ENCODE results near the gene CAMK2A.

The CAMK2A gene

DNA sequence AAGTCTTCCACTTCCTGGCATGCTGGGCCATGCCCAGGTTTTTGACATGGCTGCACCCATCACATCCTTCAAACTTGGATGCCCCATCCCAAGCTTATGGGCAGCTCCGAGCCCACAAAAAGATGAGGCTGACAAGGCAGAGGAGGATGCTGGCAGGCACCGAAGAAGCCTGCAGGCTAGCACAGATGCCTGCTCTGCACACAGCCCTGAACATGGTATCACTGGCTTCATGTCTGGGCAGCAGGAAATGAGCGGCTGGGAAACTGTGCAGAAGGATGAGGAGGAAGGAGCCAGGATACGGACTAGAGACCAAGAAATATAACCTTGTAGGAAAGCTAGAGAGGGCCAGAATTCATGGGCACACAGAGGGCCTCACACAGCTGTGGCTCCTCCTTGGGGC lies 14.8 kb downstream of the CAMK2A start:
- DNase-seq: no peak

DNA sequence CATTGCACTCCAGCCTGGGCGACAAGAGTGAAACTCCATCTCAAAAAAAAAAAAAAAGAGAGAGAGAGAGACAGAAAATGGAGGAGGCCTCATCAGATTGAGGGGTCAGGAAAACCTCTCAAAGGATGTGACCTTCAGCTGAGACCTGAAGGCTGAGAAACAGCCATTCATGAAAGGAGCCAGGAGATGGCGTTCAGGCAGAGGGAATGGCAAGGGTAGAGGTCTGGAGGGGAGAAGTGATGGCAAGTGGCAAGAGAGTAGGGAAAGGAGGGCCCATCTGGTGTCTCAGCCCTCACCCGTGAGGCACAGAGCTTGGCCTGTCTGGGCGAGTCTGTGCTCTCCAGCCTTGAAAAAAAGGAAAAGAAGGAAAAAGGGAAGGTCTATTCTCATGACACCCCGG lies 17.0 kb downstream of the CAMK2A start:
- DNase-seq: no peak

DNA sequence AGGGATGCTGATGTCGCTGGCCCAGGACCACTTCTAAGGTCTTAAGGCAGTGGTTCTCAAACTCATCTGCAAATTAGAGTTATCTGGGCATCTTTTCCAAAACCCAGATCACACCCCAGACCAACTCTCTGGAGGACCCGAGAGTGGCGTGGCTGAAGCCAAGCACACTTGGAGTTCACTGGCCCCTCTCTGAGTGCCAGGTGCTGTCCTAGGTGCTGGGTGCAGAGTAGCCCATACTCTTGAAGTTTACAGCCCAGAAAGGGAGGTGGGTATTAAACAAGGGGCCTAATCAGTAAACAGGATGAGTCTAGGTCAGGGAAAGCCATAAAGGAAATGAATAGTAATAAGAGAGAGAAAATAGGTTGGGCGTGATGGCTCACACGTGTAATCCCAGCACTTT lies 17.6 kb downstream of the CAMK2A start:
- DNase-seq: no peak

DNA sequence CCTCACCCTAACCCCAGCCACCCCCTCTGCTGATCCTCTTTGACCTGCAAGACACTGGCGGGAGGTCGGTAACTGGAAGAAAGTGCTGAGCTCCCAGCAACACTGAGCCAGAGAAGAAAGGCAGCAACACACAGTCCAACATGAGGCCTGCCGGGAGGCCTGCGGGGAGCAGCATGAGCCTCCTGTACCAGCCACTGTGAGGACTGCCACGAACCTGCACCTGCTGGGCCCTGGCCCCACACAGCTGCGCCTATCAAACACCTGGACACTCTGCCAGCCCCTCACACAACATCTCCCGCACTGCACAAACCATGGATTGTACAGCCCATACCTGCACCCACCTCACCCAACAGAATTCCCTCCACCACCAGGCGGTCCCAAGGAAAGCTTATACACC lies 18.3 kb downstream of the CAMK2A start:
- DNase-seq: no peak

DNA sequence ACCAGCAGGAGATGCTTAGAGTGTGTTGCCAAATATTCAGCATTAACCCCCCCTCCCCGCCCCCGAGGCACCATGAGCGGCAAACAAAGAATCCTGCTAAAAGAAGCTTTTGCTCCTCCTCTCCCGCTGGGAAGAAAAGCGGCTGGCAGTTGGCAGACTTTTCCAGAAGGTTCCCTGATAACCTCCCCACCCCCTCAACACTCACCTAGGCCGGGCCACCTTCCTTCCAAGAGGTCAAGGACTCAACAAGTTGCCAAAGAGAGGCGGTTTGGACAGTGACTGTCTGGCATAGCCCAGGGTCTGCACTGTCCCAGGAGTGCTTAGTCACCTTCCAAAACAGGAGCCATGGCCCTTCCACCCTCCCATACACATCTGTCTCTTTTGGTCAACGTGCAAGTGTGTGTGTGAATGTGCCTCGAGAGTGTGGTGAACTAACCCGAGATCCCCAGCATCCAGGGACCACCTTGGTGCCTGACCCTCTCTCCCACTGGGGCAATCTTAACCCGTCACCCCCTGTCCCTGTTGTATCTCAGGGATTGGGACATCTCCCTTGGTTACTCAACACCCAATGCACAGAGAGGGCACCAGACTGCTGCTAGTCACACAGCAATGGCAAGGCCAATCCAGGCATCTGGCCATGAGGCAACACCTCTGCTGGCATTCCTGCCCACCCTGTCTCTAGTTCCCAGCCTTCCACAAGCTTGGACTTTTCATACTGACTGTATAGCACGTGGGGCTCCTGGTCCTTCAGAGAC lies 18.9 kb downstream of the CAMK2A start:
- no peak for DNase-seq

DNA sequence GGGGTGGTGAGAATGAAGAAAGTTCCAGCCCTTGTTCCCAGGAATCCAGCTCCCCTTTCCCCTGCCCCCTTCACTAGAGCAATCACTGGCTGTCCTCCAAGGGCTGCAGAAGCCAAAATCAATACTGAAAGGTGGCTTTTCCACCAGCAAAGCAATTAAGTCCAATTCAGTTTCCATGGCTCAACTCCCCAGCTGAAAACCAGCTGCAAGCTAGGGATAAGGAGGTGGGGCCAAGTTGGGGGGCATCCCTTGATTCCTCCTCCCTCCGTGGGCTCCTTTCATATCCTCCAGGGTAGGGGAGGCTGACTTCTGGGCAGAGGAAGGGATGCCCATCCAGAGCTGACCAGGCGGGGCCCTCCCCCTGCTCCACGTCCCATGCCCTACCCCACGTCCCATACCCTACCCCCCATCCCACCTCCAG lies 22.7 kb downstream of the CAMK2A start:
- DNase-seq: no peak

DNA sequence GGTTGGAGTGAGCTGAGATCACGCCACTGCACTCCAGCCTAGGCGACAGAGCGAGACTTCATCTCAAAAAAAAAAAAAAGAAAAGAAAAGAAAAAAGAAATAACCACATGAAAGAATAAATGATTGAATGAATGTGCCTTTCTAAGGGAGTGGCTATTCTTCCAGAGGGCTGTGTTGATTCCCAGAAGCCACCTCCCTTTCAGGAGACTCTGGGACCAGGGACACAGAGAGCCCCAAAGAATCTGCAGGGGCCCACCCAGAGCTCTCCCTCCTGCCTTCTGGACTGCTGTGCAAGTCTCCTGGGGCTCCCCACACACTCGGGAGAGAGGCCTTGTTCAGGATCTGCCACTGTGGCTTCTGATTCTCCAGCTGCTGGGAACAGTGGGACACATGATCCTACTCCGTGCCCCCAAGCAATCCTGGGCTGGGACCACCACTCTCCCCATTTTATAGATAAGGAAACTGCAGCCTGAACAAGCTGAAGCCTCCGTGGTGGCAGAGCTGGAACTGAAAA lies 23.6 kb downstream of the CAMK2A start:
- no peak for DNase-seq

DNA sequence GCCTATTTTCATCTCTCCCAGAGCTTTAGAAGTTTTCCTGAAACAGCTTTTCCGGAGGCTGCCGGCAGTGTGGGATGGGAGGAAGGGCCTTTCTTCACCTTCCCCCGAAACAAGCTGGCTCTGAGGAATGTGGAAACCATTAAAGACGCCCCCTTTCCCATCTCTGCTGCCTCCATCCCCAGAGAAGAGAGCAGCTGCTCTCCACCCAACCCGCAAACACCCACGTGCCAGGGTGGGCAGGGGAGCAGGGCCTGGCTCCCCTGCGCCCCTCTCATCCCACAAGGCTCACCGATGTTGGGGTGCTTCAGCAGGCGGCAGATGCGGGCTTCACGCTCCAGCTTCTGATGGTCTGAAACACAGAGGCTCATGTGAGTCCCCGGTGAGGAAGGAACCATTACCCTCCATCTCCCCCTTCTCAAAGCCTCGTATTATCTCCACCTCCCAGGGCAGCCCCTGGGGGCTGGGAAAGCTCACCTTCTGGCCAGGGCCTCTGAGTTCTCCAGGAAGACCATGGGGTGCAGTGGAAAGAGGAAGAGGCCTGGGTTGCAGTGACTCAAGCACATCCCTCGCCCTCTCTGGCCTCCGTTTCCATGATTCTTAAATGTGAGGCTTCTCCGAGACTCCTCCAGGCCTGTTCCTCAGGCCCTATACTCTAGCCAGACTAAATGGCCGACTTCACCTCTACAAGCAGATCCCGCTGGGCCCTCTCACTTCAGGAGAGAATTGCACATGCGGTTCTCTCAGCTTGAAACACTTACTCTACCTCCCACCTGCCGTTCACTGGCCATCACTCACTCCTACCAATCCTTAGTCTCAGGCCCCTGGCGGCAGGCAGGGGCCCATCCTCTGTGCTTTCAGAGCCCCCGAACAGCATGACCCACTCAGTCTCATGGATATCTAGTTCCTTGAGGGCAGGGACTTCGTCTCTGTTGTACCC lies 24.6 kb downstream of the CAMK2A start:
- no peak for DNase-seq

DNA sequence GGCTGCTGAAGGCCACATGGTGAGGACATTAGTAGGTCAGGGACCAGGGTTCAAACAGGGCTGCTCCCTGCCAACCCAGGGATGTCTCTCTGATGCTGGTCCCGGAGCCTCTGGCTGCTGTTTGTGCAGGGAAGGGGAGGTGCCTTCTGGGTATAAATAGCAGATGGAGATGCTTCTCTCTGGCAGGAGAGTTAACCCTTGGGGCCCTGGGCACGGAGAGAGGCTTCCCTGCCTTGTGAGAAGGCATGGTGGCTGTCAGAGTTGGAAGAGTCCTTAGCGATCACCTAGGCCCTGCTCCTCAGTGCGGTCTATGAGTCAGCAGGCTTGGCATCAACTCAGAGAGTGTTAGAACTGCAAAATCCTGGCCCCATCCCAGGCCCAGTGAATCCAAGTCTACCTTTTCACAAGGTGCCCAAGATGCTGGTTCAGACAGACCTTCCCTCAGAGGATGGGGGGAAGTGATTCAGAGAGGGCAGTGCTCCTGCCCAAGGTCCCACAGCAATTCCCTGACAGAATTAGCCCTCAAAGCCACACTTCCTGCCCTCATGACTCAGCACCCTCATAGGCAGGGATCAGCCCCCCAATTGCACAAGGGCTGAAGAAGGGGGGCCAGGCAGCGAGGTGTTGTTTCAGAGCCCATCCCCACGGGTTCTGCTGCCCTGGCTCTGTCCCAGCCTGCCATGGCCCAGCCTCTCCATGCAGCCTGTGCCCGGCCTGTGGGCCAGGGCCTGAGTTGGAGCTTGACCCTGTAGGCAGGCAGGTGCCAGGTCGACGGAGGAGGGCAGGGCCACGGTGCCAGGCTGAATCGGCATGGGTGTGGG lies 25.6 kb downstream of the CAMK2A start:
- DNase-seq: no peak

DNA sequence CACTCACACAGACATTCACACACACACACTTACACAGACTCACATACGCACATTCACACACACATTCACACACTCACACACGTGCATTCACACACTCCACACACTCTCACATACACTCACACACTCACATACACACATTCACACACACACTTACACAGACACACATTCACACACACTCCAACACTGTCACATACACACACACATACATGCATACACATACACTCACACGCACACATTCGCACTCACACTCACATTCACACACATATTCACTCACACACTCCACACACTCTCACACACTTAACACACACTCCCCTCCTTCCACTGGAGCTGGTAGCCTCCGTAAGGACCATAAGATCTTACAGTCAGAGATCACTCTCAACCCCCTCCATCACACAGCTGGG lies 26.2 kb downstream of the CAMK2A start:
- DNase-seq: no peak

DNA sequence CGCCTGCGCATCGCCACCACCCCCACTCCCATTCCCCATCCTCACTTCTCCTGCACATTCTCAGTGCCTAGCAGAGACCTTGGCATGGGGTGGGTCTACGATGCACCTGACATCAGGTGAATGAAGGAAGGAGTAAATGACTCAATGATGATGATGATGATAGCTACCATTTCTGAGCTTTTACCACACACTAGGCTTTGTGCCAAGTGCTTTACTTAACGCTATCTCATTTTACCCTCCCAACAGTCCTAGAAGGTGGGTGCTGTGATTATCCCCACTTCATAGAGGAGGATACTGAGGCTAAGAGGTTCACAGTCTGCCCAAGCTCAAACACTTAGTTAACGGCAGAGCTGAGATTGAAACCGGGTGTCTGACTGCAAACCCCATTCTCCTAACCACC lies 27.1 kb downstream of the CAMK2A start:
- DNase-seq: no peak

DNA sequence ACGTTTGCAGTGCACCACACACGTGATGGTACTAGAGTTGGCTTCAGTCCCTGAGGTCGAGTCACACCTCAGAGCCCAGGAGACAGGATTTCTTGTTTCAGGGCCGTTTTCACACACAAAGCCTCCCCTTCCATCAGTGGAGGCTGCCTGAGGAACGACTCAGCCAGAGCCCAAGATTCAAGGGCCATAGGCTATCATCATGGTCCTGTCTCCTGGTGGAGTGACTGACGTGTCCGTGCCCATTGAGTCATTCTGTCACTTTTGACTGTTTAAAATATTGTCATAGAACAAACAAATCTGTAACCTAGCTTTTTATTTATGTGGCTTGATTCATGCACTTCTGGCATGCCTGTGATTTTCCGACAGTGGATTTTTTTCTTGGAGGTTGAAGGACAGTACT lies 28.3 kb downstream of the CAMK2A start:
- no peak for DNase-seq

DNA sequence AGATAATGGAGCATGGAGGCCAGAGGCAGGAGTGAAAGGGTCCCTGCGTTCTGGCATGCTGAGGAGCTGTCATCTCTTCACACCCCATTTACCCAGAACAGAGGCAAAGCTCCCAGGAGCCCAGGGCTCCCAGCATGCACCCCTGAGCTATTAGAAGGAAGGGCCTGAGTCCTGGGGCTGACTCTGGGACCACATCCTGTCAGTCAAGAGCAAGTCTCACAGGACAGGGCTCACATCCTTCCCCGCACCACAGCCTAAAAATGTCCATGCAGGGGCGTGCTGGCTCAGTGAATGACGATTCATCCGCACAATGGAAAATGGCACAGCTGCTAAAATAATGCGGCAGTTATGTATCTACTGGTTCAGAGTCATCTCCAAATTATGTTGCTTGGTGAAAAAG lies 31.4 kb downstream of the CAMK2A start:
- DNase-seq: no peak

DNA sequence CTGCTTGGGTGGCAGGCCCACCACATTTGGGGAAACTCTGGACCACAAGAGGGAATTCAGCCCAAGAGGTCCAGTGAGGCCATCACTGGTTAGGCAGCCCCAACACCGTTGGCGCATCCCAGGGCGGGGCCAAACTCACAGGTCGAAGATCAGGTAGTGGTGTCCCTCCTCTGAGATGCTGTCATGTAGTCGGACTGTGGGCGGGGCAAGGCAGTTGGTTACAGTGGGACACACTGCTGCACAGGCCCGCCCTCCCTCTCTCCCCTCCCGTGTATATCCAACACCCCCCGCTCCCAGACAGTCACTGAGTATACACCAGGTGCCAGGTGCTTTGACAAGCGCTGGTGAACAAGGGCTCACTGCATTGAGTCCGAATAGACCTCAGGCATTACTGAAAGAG lies 32.1 kb downstream of the CAMK2A start:
- no peak for DNase-seq

DNA sequence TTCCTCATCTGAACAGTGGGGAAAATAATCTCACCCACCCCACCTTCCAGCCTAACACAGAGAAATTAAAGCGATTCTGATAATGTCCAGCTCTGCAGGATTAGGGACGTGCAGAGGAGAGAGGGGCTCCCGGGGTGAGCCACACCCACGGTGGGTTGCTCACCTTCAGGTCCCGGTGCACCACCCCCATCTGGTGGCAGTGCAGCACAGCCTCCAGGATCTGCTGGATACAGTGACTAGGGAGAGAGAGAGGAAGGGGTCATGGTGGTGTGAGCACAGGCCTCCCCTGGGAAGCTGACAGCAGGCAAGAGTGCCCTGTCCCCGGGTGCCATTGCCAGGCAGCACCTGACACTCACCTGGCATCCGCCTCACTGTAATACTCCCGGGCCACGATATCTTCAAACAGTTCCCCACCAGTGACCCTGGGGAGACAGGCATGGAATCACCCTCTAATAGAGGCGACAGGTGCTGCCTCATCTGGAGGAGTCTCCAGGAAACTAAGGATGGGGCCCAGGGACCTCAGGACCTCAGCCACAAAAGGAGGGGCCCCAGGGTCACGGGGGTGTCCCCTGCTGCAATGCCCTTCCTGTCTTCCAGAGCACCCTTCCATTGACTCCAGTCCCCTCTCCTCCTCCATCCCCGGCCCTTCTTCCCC lies 33.0 kb downstream of the CAMK2A start:
- no peak for DNase-seq

DNA sequence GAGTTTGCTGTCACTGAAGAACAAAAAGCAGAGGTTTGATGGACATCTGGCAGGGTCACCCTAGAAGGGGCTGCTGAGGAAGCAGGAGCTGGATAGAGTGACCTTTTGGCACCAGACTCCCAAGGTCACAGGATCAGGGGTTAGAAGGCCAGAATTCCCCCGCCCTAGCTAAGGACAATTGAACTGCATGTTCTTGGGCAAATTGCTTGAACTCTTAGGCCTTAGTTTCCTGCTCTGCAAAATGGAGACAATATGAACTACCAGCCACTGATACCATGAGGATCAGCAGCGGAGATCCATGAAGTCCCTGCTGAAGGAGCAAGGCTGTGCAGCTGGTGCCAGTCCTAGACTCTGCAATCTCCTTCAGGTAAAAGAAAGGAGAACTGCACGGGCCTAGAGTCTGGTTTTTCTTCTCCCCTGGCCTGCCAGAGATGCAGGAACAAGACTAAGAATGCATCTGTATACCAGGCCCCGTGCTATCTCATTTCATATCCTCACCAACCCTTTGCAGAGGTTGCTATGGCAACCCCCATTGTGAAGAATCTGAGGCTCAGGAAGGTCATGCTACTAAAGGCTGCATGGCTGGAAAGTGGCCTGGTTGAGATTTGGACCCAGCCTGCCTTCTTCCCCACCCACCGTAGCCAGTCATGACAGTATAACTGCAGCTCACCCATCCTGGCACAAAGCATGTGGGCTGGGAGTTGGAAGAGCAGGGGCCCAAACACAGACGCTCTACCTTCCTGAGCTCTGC lies 33.7 kb downstream of the CAMK2A start:
- DNase-seq: no peak

DNA sequence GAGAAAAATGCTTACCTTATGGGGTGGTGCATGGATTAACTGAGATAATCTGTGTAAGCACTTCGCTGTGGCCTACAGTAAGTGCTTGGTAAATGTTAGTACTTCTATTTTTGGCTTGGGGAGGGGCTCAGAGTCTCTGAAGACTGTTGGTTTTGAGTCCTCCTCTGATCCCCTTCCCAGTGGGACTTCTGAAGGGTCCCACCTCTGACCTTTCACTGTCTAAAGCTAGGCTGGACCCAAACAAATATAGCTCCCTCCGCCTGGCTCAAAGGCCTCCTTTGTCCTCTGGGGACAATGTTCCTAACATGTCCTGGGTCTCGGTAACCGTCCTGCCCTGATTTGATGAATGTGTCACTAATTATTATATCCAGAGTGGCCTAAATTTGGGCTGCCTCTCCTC lies 34.8 kb downstream of the CAMK2A start:
- no peak for DNase-seq

DNA sequence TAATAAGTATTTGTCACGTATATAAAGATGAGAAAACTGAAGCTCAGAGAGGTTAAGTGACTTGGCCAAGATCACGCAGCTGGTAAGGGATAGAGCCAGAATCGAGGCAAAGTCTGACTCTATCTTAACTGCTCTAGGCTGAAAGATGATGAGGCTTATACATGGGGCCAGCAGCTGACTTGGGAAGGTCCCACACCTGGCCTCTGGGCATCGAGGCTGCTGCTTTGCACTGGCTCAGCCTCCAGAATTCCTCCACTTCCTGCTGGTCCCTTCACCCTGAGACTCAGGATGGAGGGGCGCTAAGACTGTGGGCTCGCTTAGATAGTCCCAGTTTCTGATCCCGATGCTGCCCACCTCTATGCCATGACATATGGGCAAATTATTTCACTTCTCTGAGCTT lies 35.2 kb downstream of the CAMK2A start:
- no peak for DNase-seq

DNA sequence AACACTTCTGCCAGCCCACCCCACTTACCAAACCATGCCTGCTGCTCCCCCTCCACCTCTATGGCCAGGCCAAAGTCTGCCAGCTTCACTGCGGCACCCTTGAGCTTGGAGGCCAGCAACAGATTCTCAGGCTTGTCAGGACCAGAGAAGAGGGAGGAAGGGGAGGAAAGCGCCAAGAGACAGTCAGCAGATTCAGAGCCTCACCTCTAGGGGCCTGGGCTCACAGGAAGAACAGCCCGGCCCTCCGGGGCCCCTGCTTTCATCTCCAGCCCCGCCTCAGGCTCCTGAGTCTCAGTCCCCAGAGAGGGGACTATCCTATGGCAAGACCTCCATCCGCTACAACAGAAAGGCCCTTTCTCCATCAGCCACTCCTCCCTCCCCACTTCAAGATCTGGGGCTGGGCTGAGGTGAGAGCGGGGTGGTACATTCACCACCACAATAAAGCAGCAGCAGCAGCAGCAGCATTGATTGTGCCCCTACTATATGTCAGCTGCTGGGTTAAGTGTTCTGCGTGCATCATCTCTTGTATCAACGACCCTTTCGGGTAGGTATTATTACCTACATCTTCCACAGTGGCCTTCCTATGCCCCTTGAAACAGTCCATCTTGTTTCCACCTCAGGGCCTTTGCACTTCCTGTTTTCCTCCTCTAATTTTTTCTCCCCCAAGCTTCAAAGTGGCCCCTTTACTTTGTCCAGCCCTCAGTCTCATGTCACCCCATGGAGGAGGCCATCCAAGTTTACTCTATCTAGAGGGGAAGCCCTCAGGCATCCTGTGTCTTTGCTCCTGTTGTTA lies 36.0 kb downstream of the CAMK2A start:
- no peak for DNase-seq

DNA sequence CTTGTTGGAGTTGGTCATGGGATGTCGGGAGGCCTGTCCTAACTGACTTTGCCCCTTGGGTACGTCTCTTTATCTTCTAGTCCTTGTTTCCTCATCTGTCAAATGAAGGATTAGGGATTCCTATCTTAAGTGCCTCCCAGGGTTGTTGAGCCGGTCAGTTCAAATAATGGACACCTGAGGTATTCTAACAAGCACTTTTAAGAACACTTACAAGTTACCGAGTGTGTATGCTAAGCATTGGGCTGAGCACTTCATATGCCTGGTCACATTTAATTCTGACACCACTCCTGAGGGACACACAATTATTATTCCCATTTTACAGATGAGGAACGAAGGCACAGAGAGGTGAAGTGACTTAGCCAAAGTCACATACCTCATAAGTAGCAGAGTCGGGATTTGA lies 37.1 kb downstream of the CAMK2A start:
- DNase-seq: no peak

DNA sequence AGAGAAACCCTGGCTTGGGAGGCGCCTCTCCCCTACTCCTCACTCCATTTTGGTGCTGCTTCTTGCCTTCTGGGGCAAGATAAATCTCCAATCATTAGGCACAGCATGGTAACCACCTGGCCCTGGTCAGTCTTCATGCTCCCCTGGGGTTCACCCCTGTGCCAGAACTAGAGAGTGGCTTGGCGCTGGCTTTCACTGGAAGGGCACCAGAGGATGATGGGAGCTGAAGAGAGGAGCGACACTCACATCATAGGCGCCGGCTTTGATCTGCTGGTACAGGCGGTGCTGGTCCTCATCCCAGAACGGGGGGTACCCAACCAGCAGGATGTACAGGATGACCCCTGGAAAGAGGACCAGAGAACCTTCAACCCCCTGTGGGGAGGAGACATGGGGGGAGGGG lies 38.1 kb downstream of the CAMK2A start:
- DNase-seq: no peak
